Activated CD8-positive, alpha-beta T cell treated with anti-CD3 and anti-CD28 coated beads for 36 hours (primary cell): ENCODE data around the gene CAMSAP2. TPM values are rescaled to one million over a fixed set of nuclear protein-coding genes. Genes with fewer than 3 reads are reported as not detected.

Experiments
- ATAC-seq: fragments of 200-7000 bp; cut with Tn5 transposase; one replicate; pipeline ENCODE4 v1.10.0; 2021; ENCODE audit warnings: mild to moderate bottlenecking, moderate library complexity
- CTCF ChIA-PET: fragments of 350-600 bp; sonication (Branson Sonifier 250); formaldehyde crosslinking; loops from one replicate; lab custom pipeline; 2021; ENCODE audit warnings: antibody characterized with exemption; lab: Charles Lee
- POLR2A ChIA-PET: fragments of 350-600 bp; sonication (Branson Sonifier 250); formaldehyde crosslinking; loops from one replicate; lab custom pipeline; 2021; ENCODE audit warnings: antibody characterized with exemption; lab: Charles Lee
- DNase-seq: peaks from one replicate; pipeline ENCODE4 v3.0.0-alpha.2; 2020
- H3K27ac Mint-ChIP-seq: one replicate; pipeline ENCODE4 v1.8.0; 2021; ENCODE audit warnings: mild to moderate bottlenecking, mixed read lengths
- H3K27me3 Mint-ChIP-seq: one replicate; pipeline ENCODE4 v1.8.0; 2021; ENCODE audit warnings: mixed read lengths
- H3K36me3 Mint-ChIP-seq: one replicate; pipeline ENCODE4 v1.8.0; 2021; ENCODE audit warnings: low read depth, mixed read lengths
- H3K4me1 Mint-ChIP-seq: one replicate; pipeline ENCODE4 v1.8.0; 2021; ENCODE audit warnings: low read depth, mixed read lengths
- H3K4me3 Mint-ChIP-seq: one replicate; pipeline ENCODE4 v1.8.0; 2021; ENCODE audit warnings: mild to moderate bottlenecking, moderate library complexity, mixed read lengths
- H3K9me3 Mint-ChIP-seq: one replicate; pipeline ENCODE4 v1.8.0; 2021; ENCODE audit warnings: mixed read lengths
- intact Hi-C: fragments of 100-400 bp; cut with micrococcal nuclease; formaldehyde crosslinking; loops from one replicate; pipeline ENCODE4 v1.10.0; 2022
- total RNA-seq, 2 experiments: library from RNA; stranded (reverse); gene quantifications; one replicate each; pipeline ENCODE4 v1.2.3, GENCODE V29; 2021
- TF ChIP-seq, protein P1 (sequence below): fragments of 200-600 bp; IDR thresholded peaks from one replicate; pipeline ENCODE4 v1.8.0; 2022; ENCODE audit warnings: antibody characterized with exemption, mild to moderate bottlenecking

Gene CAMSAP2
- total RNA-seq, 2 experiments from 2014 or later, result 1.8 to 2.1 TPM

DNA sequence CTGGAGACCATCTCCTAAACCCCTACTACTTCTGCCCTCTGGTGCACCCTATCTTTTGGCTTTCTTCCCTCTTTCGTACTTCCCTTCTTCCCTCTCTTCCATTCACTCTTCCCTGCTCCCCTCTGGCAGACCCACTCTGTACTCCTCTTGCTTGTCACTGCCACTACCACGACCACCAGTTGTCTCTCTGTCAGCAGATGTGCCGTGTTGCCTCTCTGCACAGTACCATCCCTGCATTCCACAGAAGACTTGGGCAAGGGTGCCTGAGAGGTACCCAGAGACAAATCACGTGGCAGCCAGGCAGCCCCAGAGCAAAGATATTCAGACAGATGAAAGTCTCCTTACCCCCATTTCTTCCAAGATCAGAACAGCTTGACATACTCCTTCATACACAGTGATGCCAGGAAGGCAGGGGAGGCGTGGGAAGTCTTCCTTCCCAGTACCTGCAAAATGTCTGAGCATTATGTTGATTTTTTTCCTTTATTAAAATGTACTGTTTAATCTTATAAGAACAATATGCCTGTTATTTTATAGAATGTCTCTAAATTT is 15.0 kb downstream of the CAMSAP2 start:
- Mint-ChIP-seq H3K27ac (no peak overlapping the region), H3K4me3 (no peak overlapping the region), H3K4me1 (peaks cover 5% of the 10 kb centered on the region), H3K9me3 (no peaks in the 10 kb centered on the region), H3K36me3 (no peaks in the 10 kb centered on the region), H3K27me3 (no peaks in the 10 kb centered on the region)
- intact Hi-C loops, result no loop called here
- POLR2A ChIA-PET, result no interaction called here
- TF ChIP-seq, protein P1, sequence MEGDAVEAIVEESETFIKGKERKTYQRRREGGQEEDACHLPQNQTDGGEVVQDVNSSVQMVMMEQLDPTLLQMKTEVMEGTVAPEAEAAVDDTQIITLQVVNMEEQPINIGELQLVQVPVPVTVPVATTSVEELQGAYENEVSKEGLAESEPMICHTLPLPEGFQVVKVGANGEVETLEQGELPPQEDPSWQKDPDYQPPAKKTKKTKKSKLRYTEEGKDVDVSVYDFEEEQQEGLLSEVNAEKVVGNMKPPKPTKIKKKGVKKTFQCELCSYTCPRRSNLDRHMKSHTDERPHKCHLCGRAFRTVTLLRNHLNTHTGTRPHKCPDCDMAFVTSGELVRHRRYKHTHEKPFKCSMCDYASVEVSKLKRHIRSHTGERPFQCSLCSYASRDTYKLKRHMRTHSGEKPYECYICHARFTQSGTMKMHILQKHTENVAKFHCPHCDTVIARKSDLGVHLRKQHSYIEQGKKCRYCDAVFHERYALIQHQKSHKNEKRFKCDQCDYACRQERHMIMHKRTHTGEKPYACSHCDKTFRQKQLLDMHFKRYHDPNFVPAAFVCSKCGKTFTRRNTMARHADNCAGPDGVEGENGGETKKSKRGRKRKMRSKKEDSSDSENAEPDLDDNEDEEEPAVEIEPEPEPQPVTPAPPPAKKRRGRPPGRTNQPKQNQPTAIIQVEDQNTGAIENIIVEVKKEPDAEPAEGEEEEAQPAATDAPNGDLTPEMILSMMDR, result no peak
- CTCF ChIA-PET, result interaction anchor here (0.6 kb wide), 1 partner anchor 131 kb away, joined by 4 read pairs; no protein-coding TSS in a partner anchor
- DNase-seq (no peak), ATAC-seq (no peak)

DNA sequence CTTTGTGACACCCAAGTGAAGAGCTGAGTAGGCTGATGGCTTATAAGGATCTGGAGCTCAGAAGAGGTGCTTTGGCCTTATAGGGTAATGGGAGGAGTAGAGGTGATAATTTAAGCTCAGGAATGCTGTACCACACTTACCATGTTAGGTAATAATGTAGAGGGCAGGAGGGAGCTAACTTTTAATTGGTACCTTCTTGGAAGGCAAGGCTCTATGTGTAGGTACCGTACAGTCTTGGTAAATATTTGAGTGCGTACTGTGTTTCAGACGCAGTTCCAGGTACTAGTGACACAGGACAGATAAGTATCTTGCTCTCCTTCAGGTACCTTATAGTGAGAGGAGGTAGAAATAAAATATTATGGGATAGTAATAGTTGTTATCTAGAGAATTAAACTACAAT is 16.8 kb downstream of the CAMSAP2 start:
- no peaks in the 10 kb centered on the region for H3K9me3 Mint-ChIP-seq
- TF ChIP-seq, protein P1, result no peak
- peaks cover 5% of the 10 kb centered on the region for H3K4me1 Mint-ChIP-seq
- ATAC-seq, result no peak
- H3K27ac Mint-ChIP-seq, result no peak overlapping the region
- CTCF ChIA-PET, result no interaction called here
- H3K36me3 Mint-ChIP-seq, result no peaks in the 10 kb centered on the region
- POLR2A ChIA-PET, result no interaction called here
- H3K4me3 Mint-ChIP-seq, result no peak overlapping the region
- intact Hi-C loops, result no loop called here
- H3K27me3 Mint-ChIP-seq, result no peaks in the 10 kb centered on the region
- DNase-seq, result no peak

DNA sequence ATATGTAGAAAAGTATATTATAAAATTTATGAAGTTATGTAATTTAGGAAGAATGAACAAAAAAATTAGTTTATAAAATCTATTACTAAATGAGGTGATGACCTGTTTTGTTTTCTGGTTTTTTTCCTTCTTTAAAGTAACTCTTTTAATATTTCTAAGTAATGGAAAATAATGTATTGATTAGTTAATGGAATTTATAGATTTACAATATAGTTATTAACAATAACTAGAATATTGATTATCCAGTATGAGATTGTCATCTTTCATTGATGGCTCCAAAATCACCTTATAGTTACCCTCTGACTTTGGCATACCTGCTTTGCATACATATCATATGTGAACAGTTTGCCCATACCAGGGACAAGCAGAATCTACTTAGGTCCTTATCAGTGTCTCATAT is 23.4 kb downstream of the CAMSAP2 start:
- Mint-ChIP-seq H3K36me3 (no peaks in the 10 kb centered on the region), H3K4me3 (no peak overlapping the region), H3K4me1 (no peaks in the 10 kb centered on the region), H3K27ac (no peak overlapping the region), H3K9me3 (no peaks in the 10 kb centered on the region), H3K27me3 (peaks cover 2% of the 10 kb centered on the region)
- DNase-seq (no peak), ATAC-seq (no peak)
- intact Hi-C loops, result no loop called here
- ChIA-PET POLR2A (no interaction called here), CTCF (no interaction called here)
- TF ChIP-seq, protein P1, result no peak

GRCh38 chr1:200767321-200767720 is 28.6 kb downstream of the CAMSAP2 start:
- DNase-seq (no peak), ATAC-seq (no peak)
- Mint-ChIP-seq H3K27ac (no peak overlapping the region), H3K36me3 (no peaks in the 10 kb centered on the region), H3K27me3 (peaks cover 2% of the 10 kb centered on the region), H3K4me3 (no peak overlapping the region), H3K9me3 (no peaks in the 10 kb centered on the region), H3K4me1 (no peaks in the 10 kb centered on the region)
- ChIA-PET POLR2A (no interaction called here), CTCF (no interaction called here)
- TF ChIP-seq, protein P1, result no peak
- intact Hi-C loops, result no loop called here

GRCh38 chr1:200771625-200772555 is 33.2 kb downstream of the CAMSAP2 start:
- no peaks in the 10 kb centered on the region for H3K9me3 Mint-ChIP-seq
- TF ChIP-seq, protein P1, result no peak
- no peak for DNase-seq
- intact Hi-C loops, result no loop called here
- no peaks in the 10 kb centered on the region for H3K36me3 Mint-ChIP-seq
- ChIA-PET POLR2A (no interaction called here), CTCF (no interaction called here)
- no peak overlapping the region for H3K4me3 Mint-ChIP-seq
- no peaks in the 10 kb centered on the region for H3K4me1 Mint-ChIP-seq
- H3K27me3 Mint-ChIP-seq, result no peaks in the 10 kb centered on the region
- H3K27ac Mint-ChIP-seq, result no peak overlapping the region
- no peak for ATAC-seq
